HG02678 (cell line): Measurements from ENCODE around the gene KCNK3.
"Not testable (repeated sequence)": the region's sequence is repeated elsewhere in the genome, so short reads cannot be mapped to it uniquely, and the experiment has no call there.

ENCODE experiments used
- ATAC-seq: cut with Tn5 transposase; IDR thresholded peaks from one replicate; pipeline ENCODE4 v1.9.1; 2021; ENCODE audit warnings: mild to moderate bottlenecking, moderate library complexity; ENCODE audit not compliant: unreplicated experiment

The KCNK3 gene

GRCh38 chr2:26665296-26665695 is 27.2 kb upstream of the KCNK3 start:
- not testable (repeated sequence) for ATAC-seq

- no peak for ATAC-seq
These were observed 25.9 kb upstream of the KCNK3 start for GRCh38 chr2:26666671-26667070.

GRCh38 chr2:26668041-26668440 is 24.5 kb upstream of the KCNK3 start:
- no peak for ATAC-seq

- ATAC-seq = no peak
These were observed 23.4 kb upstream of the KCNK3 start for GRCh38 chr2:26668856-26669750.

DNA sequence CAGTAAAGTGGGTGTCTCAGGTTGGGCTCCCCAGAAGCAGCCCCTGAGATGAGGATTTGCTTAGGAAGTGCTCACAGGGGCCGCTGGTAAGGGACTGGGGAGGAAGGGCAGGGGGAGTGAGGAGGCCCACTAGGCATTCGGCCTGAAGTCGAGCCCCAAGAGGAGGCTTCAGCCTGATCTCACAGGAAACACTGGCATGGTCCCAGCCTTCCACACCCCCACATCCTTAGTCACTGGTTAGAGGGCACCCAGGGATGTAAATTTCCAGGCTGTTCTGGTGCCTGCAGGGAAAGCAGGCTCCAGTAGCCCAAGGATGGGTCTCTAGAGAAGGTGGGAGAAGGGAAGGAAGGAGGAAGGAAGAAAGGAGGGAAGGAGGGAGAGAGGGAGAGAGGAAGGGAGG is 22.4 kb upstream of the KCNK3 start:
- ATAC-seq = no peak

DNA sequence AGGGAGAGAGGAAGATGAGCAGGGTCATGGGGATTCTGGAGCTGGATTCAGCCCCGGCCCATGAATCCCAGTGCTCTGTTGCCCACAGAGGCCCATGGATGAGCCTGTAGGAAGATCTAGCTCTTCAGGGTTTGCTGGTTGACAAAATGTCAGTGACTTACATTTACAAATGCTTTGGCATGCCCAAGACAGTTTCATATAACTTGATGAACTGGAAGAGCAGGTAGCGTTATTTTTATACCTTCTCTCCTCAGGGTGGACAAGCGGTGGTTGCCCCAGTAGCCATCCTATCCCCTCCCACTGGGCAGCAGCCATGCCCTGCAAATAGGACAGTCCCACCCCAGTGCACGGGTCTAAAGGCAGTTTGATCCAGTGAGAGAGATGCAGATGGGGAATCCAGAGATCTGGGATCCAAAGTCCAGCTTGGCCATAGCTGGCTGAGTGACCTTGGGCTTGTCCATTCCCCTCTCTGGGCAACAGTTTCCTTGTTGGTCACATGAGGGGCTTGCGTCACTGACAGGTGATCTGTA is 21.5 kb upstream of the KCNK3 start:
- no peak for ATAC-seq

GRCh38 chr2:26671691-26672090 is 20.8 kb upstream of the KCNK3 start:
- no peak for ATAC-seq

GRCh38 chr2:26672112-26672817 is 20.3 kb upstream of the KCNK3 start:
- no peak for ATAC-seq

GRCh38 chr2:26672818-26673393 is 19.6 kb upstream of the KCNK3 start:
- ATAC-seq = no peak

DNA sequence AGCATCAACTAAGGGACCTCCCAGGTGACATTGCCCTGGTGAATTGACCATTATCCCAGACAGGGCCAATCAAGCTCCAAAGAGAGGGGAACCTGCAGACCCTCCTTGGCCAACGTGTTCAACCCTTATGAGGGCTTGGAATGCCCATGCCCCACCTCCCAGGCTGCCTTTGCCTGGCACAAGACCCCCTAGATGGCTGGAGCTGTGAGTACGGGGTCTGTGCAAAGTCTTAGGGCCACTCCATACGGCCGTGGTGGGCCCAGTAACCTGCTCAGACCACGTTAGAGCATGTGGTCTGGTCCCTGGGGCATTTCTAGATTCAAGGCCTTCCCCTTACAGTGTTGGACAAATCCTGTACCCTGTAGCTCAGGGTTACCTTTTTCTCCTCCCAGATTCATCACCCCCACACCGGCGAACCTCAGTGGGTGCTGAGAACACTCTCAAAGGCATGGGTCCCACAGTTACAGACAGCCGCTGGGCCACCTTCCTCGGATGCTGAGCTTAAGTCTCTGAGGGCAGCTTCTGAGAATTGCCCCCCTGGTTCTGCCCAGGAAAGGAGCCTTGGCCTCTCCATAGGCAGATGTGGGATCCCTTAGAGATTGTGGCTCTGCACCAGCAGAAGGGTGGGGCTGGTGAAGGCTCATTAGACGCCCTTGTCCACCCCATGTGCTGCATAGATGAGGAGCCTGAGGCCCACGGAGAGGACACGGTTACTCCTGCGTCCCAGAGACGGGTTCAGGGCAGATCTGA is 18.3 kb upstream of the KCNK3 start:
- ATAC-seq = no peak

GRCh38 chr2:26674771-26675170 is 17.8 kb upstream of the KCNK3 start:
- no peak for ATAC-seq

GRCh38 chr2:26675651-26676255 is 16.8 kb upstream of the KCNK3 start:
- no peak for ATAC-seq

GRCh38 chr2:26678035-26678434 is 14.5 kb upstream of the KCNK3 start:
- ATAC-seq = no peak

DNA sequence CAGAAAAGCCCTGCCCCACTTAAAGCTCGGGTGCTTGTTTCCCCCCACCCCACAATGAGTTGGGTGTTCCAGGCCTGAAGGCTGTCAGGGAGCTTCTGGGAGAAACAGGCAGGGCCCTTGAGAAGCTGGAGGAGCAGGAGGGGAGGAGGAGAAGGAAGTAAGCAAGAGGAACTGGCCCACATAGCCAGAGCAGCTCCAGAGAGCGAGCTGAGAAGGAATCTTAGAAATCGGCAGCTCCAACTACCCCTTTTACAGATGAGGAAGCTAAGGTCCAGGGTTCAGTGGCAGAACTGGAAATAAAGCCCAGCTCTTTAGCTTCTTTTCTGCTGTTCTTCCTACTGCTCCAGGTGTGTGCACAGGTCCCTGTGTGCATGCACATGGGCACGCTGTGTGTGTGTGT is 12.7 kb upstream of the KCNK3 start:
- ATAC-seq = no peak

- no peak for ATAC-seq
These were observed 10.9 kb upstream of the KCNK3 start for GRCh38 chr2:26681656-26682055.

DNA sequence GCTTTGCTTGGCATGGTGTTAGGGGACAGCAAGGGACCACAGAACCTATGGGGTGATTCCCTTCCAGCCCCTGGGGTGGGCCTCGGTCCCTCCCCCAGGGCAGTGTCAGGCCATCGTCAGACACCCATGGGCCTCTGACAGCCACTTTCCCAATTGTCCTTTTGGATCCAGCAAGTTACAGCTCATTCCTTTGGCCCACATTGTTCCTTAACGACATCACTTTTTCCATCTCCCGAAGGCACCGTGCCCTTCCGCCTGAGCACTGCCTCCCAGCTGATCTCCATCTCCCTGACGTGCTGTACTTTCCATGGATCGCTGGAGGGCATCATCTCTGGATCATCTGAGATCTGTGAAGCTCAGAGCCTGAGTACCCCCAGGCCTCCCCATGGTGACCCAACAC is 10.4 kb upstream of the KCNK3 start:
- ATAC-seq = no peak

GRCh38 chr2:26683583-26683982 is 8.9 kb upstream of the KCNK3 start:
- ATAC-seq = no peak

GRCh38 chr2:26685341-26685740 is 7.2 kb upstream of the KCNK3 start:
- ATAC-seq = no peak

- no peak for ATAC-seq
These were observed 6.3 kb upstream of the KCNK3 start for GRCh38 chr2:26685989-26686839.

- no peak for ATAC-seq
These were observed 5.2 kb upstream of the KCNK3 start for GRCh38 chr2:26687328-26687727.
